Measurements from ENCODE around the gene MT2A. TPM values are rescaled to one million over a fixed set of nuclear protein-coding genes. Genes with fewer than 3 reads are reported as not detected.
A peak's percentile ranks its signal among the peaks of the same experiment; 100 is the strongest.

The MT2A gene
- total and polyA plus RNA-seq, 8 donors: 71.0 to 495 (median 198) TPM

GRCh38 chr16:56611281-56611833 lies 3.0 kb downstream of the MT2A start:
- intact Hi-C loops (cut with DNase I): no loop called here
- WGBS, 2 donors: 41 to 50% methylated on average over 2 of the region's 2 CpGs
- Histone ChIP-seq H3K4me3 (no peak overlapping the region), H3K27ac (peak overlapping the region in 3 of 4 donors; percentile 5 to 42 (median 33)), H3K9me3 (no peaks in the 10 kb centered on the region), H3K27me3 (no peaks in the 10 kb centered on the region), H3K36me3 (no peaks in the 10 kb centered on the region), H3K4me1 (peaks cover 0 to 20% (median 0%) of the 10 kb centered on the region in 3 donors)
- no peak for FAIRE-seq
- TF ChIP-seq CTCF (IDR thresholded peaks at IDR 0.05): no peak
- peak in 4 of 6 donors; percentile 50 to 65 (median 59) for DNase-seq
- ATAC-seq: peak; percentile 2 to 20 (median 12)

DNA sequence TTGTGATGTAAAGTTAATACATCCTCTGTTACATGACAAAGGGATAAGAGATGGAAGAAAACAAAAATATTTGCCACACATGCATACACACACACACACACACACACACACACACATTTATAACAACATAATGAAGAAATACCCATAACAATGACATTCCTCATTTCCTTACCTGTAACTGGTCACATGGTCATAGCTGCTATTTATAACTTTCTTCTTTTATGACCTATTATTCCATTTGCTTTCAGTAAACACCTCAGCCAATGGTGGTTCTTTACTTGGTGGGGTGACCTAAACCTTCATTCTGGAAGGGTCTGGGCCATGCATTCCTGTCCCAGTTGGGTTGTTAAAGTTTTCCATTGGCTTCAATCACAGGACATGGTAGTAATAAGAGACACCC lies 5.3 kb downstream of the MT2A start:
- no peak overlapping the region for H3K27ac ChIP-seq

DNA sequence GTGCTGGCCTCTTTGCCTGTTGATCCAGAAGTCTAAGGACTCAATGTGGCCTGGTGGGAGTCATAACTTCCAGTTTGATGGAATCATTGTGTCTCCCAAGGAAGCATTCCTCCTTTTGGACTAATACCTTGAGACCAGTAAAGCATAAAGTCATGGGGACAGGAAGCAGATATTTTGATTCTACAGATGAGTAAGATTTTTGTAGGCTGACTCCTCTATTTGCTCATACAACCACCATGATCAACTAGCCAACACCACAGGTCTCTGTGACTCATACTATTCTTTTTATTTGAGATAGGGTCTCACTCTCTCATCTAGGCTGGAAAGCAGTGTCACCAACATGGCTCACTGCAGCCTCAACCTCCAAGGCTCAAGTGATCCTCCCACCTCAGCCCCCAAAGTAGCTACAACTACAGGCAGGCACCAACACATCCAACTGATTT lies 6.2 kb downstream of the MT2A start:
- DNase-seq: no peak
- peaks cover 3 to 28% (median 6%) of the 10 kb centered on the region in 3 donors for H3K4me1 ChIP-seq
- intact Hi-C loops (cut with DNase I): no loop called here
- no peak overlapping the region for H3K4me3 ChIP-seq
- no peaks in the 10 kb centered on the region for H3K27me3 ChIP-seq
- no peak for ATAC-seq
- H3K27ac ChIP-seq: no peak overlapping the region
- no peak for TF ChIP-seq CTCF (IDR thresholded peaks at IDR 0.05)
- FAIRE-seq: no peak
- no peaks in the 10 kb centered on the region for H3K9me3 ChIP-seq
- no peaks in the 10 kb centered on the region for H3K36me3 ChIP-seq

More for the DNA sequence above, 5.3 kb downstream of the MT2A start:
- H3K4me3 ChIP-seq: no peak overlapping the region
- intact Hi-C loops (cut with DNase I): no loop called here
- no peaks in the 10 kb centered on the region for H3K27me3 ChIP-seq
- peaks cover 0 to 23% (median 6%) of the 10 kb centered on the region in 3 donors for H3K4me1 ChIP-seq
- TF ChIP-seq CTCF (IDR thresholded peaks at IDR 0.05): no peak
- ATAC-seq (no peak), FAIRE-seq (no peak), DNase-seq (no peak)
- H3K9me3 ChIP-seq: no peaks in the 10 kb centered on the region
- no peaks in the 10 kb centered on the region for H3K36me3 ChIP-seq

DNA sequence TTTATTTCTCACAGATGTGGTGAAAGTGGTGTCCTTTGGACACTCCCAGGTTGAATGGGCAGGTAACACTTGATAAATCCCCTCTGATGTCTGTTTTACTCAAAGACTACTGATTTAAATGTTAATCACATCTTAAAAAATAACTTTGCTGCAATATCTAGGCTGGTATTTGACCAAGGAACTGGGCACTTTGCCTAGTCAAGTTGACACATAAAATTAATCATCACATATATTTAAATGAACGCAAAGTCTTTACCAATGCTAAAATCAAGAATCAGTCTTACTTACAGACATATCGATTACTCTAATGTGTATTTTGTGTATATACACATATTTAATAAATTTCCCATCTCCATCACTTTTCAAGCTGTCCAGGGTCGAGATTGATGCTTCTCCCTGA lies 7.0 kb downstream of the MT2A start:
- FAIRE-seq: no peak
- Histone ChIP-seq H3K36me3 (no peaks in the 10 kb centered on the region), H3K27me3 (no peaks in the 10 kb centered on the region), H3K4me3 (no peak overlapping the region), H3K27ac (no peak overlapping the region), H3K9me3 (no peaks in the 10 kb centered on the region), H3K4me1 (peaks cover 3 to 22% (median 6%) of the 10 kb centered on the region in 3 donors)
- no peak for TF ChIP-seq CTCF (IDR thresholded peaks at IDR 0.05)
- 40 to 47% methylated on average over 3 of the region's 3 CpGs for WGBS, 2 donors
- DNase-seq: no peak
- ATAC-seq: no peak
- intact Hi-C loops (cut with DNase I): no loop called here

DNA sequence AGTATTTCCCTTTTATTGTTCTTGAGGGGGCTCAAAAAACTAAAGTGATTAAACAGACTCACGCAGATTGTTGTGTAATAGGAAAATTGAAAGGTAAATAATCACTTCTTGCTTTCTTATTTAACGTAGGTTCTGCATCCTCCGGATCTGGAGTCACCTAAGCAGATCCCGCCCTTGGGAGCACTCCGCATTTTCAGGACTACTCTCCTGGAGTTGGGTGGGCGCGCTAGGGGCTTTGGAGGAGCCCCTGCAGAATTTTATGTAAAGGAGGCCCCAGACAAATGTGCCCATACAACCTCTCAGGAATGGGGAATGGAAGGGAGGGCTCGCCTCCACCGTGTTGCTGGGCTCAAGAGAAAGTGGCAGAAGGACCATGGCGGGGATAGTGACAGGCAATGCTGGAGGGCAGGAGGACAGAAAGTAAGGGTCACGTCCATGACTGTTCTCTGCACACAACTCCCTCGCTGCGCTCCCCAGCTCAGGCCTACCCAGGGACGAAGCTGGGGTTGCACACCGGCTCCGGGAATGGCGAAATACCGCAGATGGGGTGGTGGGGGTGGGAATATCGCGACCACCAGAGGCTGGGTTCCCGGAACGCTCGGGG lies 8.3 kb downstream of the MT2A start:
- peaks cover 3 to 19% (median 6%) of the 10 kb centered on the region in 3 donors for H3K4me1 ChIP-seq
- H3K27ac ChIP-seq: peak overlapping the region; percentile 15 to 66 (median 46)
- H3K27me3 ChIP-seq: no peaks in the 10 kb centered on the region
- intact Hi-C loops (cut with DNase I): no loop called here
- no peaks in the 10 kb centered on the region for H3K9me3 ChIP-seq
- peak in 3 of 4 donors; percentile 21 to 37 (median 29) for ATAC-seq
- DNase-seq: no peak
- H3K4me3 ChIP-seq: peak overlapping the region; percentile 16 to 55 (median 30)
- TF ChIP-seq CTCF (IDR thresholded peaks at IDR 0.05): no peak
- FAIRE-seq: no peak
- no peaks in the 10 kb centered on the region for H3K36me3 ChIP-seq
- WGBS, 2 donors: 52 to 55% methylated on average over 23 of the region's 23 CpGs
